ENCODE measurements around the gene CELF2.
A peak's percentile ranks its signal among the peaks of the same experiment; 100 is the strongest.

CELF2 gene

DNA sequence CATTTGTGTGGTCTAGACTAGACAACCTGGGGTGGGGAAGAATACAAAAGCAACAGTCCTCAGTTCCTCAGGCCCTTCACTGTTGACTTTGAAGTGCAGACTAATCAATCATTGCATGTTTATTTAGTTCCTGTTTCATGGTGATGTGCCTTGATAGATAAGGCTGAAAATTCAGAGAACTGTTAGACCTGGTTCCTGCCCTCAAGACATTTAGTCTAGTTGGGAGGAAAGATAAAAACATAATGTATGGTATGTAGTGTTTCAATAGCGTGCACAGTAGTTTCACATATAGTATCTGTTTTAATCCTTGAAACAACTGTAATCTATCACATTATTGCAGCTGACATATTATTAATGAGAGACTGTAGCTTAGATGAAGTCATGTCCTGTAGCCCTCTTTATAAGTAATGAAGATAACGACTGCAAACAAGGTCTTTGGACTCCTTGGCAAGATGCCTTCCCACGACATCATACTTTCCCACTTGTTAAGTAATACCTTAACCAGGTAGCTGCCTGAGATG is 124.0 kb downstream of the CELF2 start:
- Histone ChIP-seq H3K27me3 (ENCODE audit: control insufficient read depth, insufficient read depth, low read length) (no peaks in the 10 kb centered on the region), H3K9ac (ENCODE audit: low read length) (no peak overlapping the region), H3K36me3 (ENCODE audit: control insufficient read depth, insufficient read depth, low read length) (no peaks in the 10 kb centered on the region), H3K27ac (ENCODE audit: low read depth, low read length) (no peak overlapping the region), H3K4me3 (ENCODE audit: low read length) (no peak overlapping the region), H3K4me1 (ENCODE audit: control insufficient read depth, insufficient read depth, low read length) (peaks cover 8% of the 10 kb centered on the region)

GRCh38 chr10:11142777-11143176 is 125.1 kb downstream of the CELF2 start:
- H3K36me3 ChIP-seq (ENCODE audit: control insufficient read depth, insufficient read depth, low read length), result no peaks in the 10 kb centered on the region
- no peak overlapping the region for H3K27ac ChIP-seq (ENCODE audit: low read depth, low read length)
- H3K4me3 ChIP-seq (ENCODE audit: low read length), result no peak overlapping the region
- no peak overlapping the region for H3K9ac ChIP-seq (ENCODE audit: low read length)
- H3K4me1 ChIP-seq (ENCODE audit: control insufficient read depth, insufficient read depth, low read length), result peaks cover 8% of the 10 kb centered on the region
- no peaks in the 10 kb centered on the region for H3K27me3 ChIP-seq (ENCODE audit: control insufficient read depth, insufficient read depth, low read length)

DNA sequence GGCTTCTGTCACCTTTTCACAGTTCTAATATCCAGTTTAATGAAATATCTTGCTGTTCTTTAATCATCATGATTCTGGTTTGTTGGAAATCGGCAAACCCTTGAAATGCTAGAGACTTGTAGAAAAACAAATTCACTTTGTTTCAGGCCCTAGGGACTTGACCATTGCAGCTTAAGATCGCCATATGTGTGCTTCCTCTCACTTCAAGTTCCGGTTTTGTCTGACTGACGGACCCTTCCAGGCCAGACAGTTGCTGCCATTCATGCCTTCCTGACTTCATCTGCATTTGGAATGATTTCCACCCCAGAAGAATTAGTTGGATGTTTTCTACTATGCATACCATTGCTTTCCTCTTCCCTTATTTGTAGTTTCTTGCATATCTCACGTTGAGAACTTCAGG is 125.6 kb downstream of the CELF2 start:
- Histone ChIP-seq H3K36me3 (ENCODE audit: control insufficient read depth, insufficient read depth, low read length) (no peaks in the 10 kb centered on the region), H3K4me3 (ENCODE audit: low read length) (no peak overlapping the region), H3K9ac (ENCODE audit: low read length) (no peak overlapping the region), H3K4me1 (ENCODE audit: control insufficient read depth, insufficient read depth, low read length) (peaks cover 8% of the 10 kb centered on the region), H3K27ac (ENCODE audit: low read depth, low read length) (no peak overlapping the region), H3K27me3 (ENCODE audit: control insufficient read depth, insufficient read depth, low read length) (no peaks in the 10 kb centered on the region)

DNA sequence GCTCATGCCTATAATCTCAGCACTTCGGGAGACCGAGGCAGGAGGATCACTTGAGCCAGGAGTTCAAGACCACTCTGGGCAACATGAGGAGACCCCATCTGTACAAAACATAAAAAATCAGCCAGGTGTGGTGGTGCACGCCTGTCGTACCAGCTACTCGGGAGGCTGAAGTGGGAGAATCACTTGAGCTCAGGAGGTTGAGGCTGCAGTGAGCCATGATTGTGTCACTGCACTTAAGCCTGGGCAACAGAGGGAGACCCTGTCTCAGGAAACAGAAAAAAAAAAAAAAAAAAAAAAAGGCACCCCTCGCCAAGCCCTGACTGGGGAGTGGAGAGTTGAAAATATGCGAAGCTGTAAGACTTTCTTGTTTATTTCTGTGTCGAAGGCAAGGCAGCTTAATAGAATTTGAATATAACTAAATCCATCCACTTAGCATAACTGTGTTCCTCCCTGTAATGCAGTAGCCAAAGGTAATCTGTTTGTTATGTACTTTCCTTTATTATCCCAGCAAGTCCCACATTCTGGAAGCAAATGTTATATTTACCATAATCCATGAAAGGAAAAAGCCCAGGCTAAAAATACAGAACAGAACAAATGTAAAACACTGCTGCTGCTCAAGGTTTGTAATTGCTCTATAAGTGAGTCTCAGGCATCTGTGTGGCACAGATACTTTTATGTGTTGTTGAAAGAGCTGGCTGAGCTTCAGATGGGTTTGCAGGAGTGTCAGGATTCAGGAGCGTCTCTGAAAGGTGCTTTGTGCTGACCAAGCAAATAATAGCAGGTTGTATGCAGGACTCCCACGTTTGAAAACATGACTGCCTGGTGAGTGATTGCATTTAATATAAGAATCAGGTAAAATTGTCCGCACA is 127.2 kb downstream of the CELF2 start:
- Histone ChIP-seq H3K9ac (ENCODE audit: low read length) (peak overlapping the region; percentile 10), H3K27me3 (ENCODE audit: control insufficient read depth, insufficient read depth, low read length) (no peaks in the 10 kb centered on the region), H3K4me1 (ENCODE audit: control insufficient read depth, insufficient read depth, low read length) (peaks cover 9% of the 10 kb centered on the region), H3K4me3 (ENCODE audit: low read length) (peak overlapping the region; percentile 19), H3K36me3 (ENCODE audit: control insufficient read depth, insufficient read depth, low read length) (no peaks in the 10 kb centered on the region), H3K27ac (ENCODE audit: low read depth, low read length) (peak overlapping the region; percentile 23)

GRCh38 chr10:11145495-11145855 is 127.8 kb downstream of the CELF2 start:
- Histone ChIP-seq H3K27me3 (ENCODE audit: control insufficient read depth, insufficient read depth, low read length) (no peaks in the 10 kb centered on the region), H3K36me3 (ENCODE audit: control insufficient read depth, insufficient read depth, low read length) (no peaks in the 10 kb centered on the region), H3K4me3 (ENCODE audit: low read length) (peak overlapping the region; percentile 19), H3K4me1 (ENCODE audit: control insufficient read depth, insufficient read depth, low read length) (peaks cover 9% of the 10 kb centered on the region), H3K9ac (ENCODE audit: low read length) (peak overlapping the region; percentile 10), H3K27ac (ENCODE audit: low read depth, low read length) (no peak overlapping the region)

- Histone ChIP-seq H3K27me3 (ENCODE audit: control insufficient read depth, insufficient read depth, low read length) (no peaks in the 10 kb centered on the region), H3K4me1 (ENCODE audit: control insufficient read depth, insufficient read depth, low read length) (peaks cover 9% of the 10 kb centered on the region)
These were observed 128.9 kb downstream of the CELF2 start for GRCh38 chr10:11146402-11147171.

GRCh38 chr10:11147722-11148121 is 130.1 kb downstream of the CELF2 start:
- H3K27ac ChIP-seq (ENCODE audit: low read depth, low read length), result no peak overlapping the region
- H3K4me3 ChIP-seq (ENCODE audit: low read length), result no peak overlapping the region
- H3K27me3 ChIP-seq (ENCODE audit: control insufficient read depth, insufficient read depth, low read length), result no peaks in the 10 kb centered on the region
- H3K9ac ChIP-seq (ENCODE audit: low read length), result no peak overlapping the region
- H3K4me1 ChIP-seq (ENCODE audit: control insufficient read depth, insufficient read depth, low read length), result peaks cover 9% of the 10 kb centered on the region
- H3K36me3 ChIP-seq (ENCODE audit: control insufficient read depth, insufficient read depth, low read length), result no peaks in the 10 kb centered on the region

More at GRCh38 chr10:11146402-11147171, 128.9 kb downstream of the CELF2 start:
- Histone ChIP-seq H3K27ac (ENCODE audit: low read depth, low read length) (no peak overlapping the region), H3K9ac (ENCODE audit: low read length) (no peak overlapping the region), H3K4me3 (ENCODE audit: low read length) (peak overlapping the region; percentile 10), H3K36me3 (ENCODE audit: control insufficient read depth, insufficient read depth, low read length) (no peaks in the 10 kb centered on the region)

- no peak overlapping the region for H3K9ac ChIP-seq (ENCODE audit: low read length)
- no peaks in the 10 kb centered on the region for H3K36me3 ChIP-seq (ENCODE audit: control insufficient read depth, insufficient read depth, low read length)
- H3K4me1 ChIP-seq (ENCODE audit: control insufficient read depth, insufficient read depth, low read length), result peaks cover 9% of the 10 kb centered on the region
- no peaks in the 10 kb centered on the region for H3K27me3 ChIP-seq (ENCODE audit: control insufficient read depth, insufficient read depth, low read length)
- H3K27ac ChIP-seq (ENCODE audit: low read depth, low read length), result no peak overlapping the region
- no peak overlapping the region for H3K4me3 ChIP-seq (ENCODE audit: low read length)
These were observed 130.7 kb downstream of the CELF2 start for GRCh38 chr10:11148142-11149028.

- Histone ChIP-seq H3K4me3 (ENCODE audit: low read length) (no peak overlapping the region), H3K27ac (ENCODE audit: low read depth, low read length) (no peak overlapping the region), H3K27me3 (ENCODE audit: control insufficient read depth, insufficient read depth, low read length) (no peaks in the 10 kb centered on the region), H3K36me3 (ENCODE audit: control insufficient read depth, insufficient read depth, low read length) (no peaks in the 10 kb centered on the region), H3K9ac (ENCODE audit: low read length) (no peak overlapping the region), H3K4me1 (ENCODE audit: control insufficient read depth, insufficient read depth, low read length) (peaks cover 9% of the 10 kb centered on the region)
These were observed 132.1 kb downstream of the CELF2 start for GRCh38 chr10:11149807-11150141.

DNA sequence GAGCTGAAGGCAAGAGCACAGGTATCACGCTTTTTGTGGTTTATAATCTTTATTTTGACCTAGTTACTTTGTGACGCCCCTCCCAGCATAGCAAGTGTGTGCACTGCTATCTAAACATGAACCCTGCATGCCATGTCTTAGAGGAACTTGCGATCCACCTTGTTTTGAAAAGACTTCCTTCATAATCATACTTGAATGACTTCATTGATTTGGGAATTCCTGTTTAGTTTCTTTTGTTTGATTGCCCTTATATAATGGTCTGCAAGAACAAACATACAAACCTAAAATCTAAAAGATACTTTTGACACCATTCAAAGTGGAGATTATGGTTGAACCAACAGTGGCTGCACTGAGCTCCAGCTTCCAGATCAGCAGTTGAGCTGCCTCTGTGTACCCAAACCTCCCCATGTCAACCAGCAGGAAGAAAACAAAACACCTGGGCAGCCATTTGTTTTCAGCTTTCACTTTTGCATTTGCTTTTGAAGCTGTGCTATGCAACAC is 132.6 kb downstream of the CELF2 start:
- Histone ChIP-seq H3K36me3 (ENCODE audit: control insufficient read depth, insufficient read depth, low read length) (no peaks in the 10 kb centered on the region), H3K4me1 (ENCODE audit: control insufficient read depth, insufficient read depth, low read length) (peaks cover 5% of the 10 kb centered on the region), H3K27ac (ENCODE audit: low read depth, low read length) (no peak overlapping the region), H3K27me3 (ENCODE audit: control insufficient read depth, insufficient read depth, low read length) (no peaks in the 10 kb centered on the region), H3K4me3 (ENCODE audit: low read length) (no peak overlapping the region), H3K9ac (ENCODE audit: low read length) (no peak overlapping the region)

GRCh38 chr10:11150879-11151415 is 133.3 kb downstream of the CELF2 start:
- Histone ChIP-seq H3K4me3 (ENCODE audit: low read length) (no peak overlapping the region), H3K27me3 (ENCODE audit: control insufficient read depth, insufficient read depth, low read length) (no peaks in the 10 kb centered on the region), H3K27ac (ENCODE audit: low read depth, low read length) (no peak overlapping the region), H3K4me1 (ENCODE audit: control insufficient read depth, insufficient read depth, low read length) (peaks cover 2% of the 10 kb centered on the region), H3K36me3 (ENCODE audit: control insufficient read depth, insufficient read depth, low read length) (no peaks in the 10 kb centered on the region), H3K9ac (ENCODE audit: low read length) (no peak overlapping the region)

Measured in rectal smooth muscle tissue (tissue), 1 donor.